SU-DHL-6 (cell line): ENCODE data around the gene HRAS.
A peak's percentile ranks its signal among the peaks of the same experiment; 100 is the strongest.

ENCODE experiments used
- H2AFZ ChIP-seq: fragments of 200-600 bp; sonication (generic); 2 replicates; pipeline ENCODE4 v1.6.1; 2014; ENCODE audit warnings: low read depth, mild to moderate bottlenecking, moderate library complexity, mixed read lengths, antibody characterized with exemption, low read length; ENCODE audit not compliant: severe bottlenecking
- H3F3A ChIP-seq: fragments of 200-600 bp; shearing (Covaris generic); 2 replicates; pipeline ENCODE4 v1.6.0; 2016; ENCODE audit warnings: antibody characterized with exemption, mild to moderate bottlenecking; ENCODE audit not compliant: insufficient read depth
- H3K27ac ChIP-seq: fragments of 200-600 bp; sonication (generic); 2 replicates; pipeline ENCODE4 v1.5.1; 2016; ENCODE audit warnings: low read depth, mild to moderate bottlenecking, low read length, moderate library complexity, mixed read lengths
- H3K27me3 ChIP-seq: fragments of 200-600 bp; sonication (generic), shearing (Covaris generic); 2 replicates; pipeline ENCODE4 v1.6.0; 2014; ENCODE audit warnings: mild to moderate bottlenecking, low read length
- H3K36me3 ChIP-seq: fragments of 200-600 bp; sonication (generic); 2 replicates; pipeline ENCODE4 v1.6.1; 2014; ENCODE audit warnings: mild to moderate bottlenecking, low read length, mixed read lengths
- H3K4me2 ChIP-seq: fragments of 300-600, 200-600 bp; shearing (Covaris generic), sonication (generic); 2 replicates; pipeline ENCODE4 v1.6.0; 2014; ENCODE audit warnings: low read length, low read depth, mild to moderate bottlenecking; ENCODE audit not compliant: poor library complexity, severe bottlenecking
- H3K4me3 ChIP-seq: fragments of 200-600 bp; sonication (generic); 2 replicates; pipeline ENCODE4 v1.5.1; 2014; ENCODE audit warnings: antibody characterized with exemption, low read length, mild to moderate bottlenecking, mixed read lengths; ENCODE audit not compliant: insufficient read depth, poor library complexity, severe bottlenecking
- H3K79me2 ChIP-seq: fragments of 200-600 bp; sonication (generic); 2 replicates; pipeline ENCODE4 v1.6.1; 2014; ENCODE audit warnings: mild to moderate bottlenecking, low read length, moderate library complexity; ENCODE audit not compliant: insufficient read depth
- H3K9ac ChIP-seq: fragments of 200-600 bp; sonication (generic); 2 replicates; pipeline ENCODE4 v1.7.0; 2014; ENCODE audit warnings: mild to moderate bottlenecking, low read length
- H3K9me2 ChIP-seq: fragments of 200-600 bp; sonication (generic); replicated peaks from 2 replicates; pipeline ENCODE4 v1.6.1; 2014; ENCODE audit warnings: low read length; ENCODE audit not compliant: insufficient read depth
- H3K9me3 ChIP-seq: fragments of 200-600 bp; sonication (generic); 2 replicates; pipeline ENCODE4 v1.6.1; 2014; ENCODE audit warnings: low read length, mixed read lengths; ENCODE audit not compliant: insufficient read depth
- H4K20me1 ChIP-seq: fragments of 200-600 bp; sonication (generic); 2 replicates; pipeline ENCODE4 v1.6.1; 2014; ENCODE audit warnings: low read depth, mild to moderate bottlenecking, antibody characterized with exemption, low read length, moderate library complexity, mixed read lengths
- EZH2phosphoT487 ChIP-seq: fragments of 200-600 bp; sonication (generic), shearing (Covaris generic); conservative IDR thresholded peaks from 2 replicates; pipeline ENCODE4 v1.6.1; 2018; ENCODE audit warnings: mild to moderate bottlenecking, antibody characterized with exemption, low read length, moderate library complexity, mixed read lengths
- TF ChIP-seq, protein P1 (sequence below): fragments of 200-600 bp; sonication (generic); IDR thresholded peaks from one replicate; pipeline ENCODE4 v1.5.1; 2017; ENCODE audit warnings: antibody characterized with exemption, mild to moderate bottlenecking, low read length, moderate library complexity; ENCODE audit not compliant: insufficient read depth, poor library complexity, severe bottlenecking

HRAS gene

DNA sequence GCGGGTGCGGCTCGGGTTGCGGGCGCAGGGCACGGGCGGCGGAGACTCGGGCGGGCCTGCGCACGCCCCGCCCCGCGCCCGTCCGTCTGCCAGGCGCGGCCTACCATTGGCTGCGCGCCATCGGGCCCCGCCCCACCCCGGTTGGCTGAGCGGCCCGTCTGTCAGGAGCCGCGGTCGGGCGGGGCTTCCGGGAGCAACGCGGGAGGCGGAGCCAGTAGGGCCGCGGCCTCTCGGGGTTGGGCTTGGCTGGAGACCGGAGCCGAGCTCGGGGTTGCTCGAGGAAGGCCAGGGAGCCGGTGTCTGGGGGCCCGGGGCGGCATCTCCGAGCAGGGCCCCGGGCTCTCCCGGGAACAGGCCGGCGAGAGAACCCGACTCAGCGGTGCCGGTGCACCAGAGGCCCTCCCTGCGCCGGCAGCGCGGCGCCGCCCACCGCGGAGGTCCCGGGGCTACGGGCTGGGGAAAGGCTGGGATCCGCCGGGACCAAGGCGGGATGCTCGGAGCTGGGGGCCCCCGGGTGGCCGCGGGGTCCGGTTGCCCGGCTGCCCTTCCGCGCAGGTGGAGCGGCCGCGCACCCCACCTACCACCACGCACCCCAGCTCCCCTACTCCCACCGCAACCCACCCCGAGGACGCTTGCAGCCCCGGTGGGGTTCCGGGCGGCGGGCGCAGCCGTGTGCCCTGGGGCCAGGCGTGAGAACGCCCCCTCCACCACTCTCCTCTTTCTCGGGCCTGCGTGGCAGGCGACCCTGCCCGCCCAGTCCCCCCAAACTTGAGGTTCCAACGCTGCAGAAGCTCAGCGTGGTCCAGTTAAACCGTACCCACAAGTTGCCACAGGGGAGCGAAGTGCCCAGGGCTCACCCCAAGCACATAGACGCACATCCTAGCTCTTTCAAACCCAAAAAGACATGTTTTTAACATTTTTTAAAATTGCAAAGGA lies at the start of gene HRAS:
HRAS (minus strand) TSS at position 58 of the 936 bp plus-strand sequence.
- TF ChIP-seq, protein P1, sequence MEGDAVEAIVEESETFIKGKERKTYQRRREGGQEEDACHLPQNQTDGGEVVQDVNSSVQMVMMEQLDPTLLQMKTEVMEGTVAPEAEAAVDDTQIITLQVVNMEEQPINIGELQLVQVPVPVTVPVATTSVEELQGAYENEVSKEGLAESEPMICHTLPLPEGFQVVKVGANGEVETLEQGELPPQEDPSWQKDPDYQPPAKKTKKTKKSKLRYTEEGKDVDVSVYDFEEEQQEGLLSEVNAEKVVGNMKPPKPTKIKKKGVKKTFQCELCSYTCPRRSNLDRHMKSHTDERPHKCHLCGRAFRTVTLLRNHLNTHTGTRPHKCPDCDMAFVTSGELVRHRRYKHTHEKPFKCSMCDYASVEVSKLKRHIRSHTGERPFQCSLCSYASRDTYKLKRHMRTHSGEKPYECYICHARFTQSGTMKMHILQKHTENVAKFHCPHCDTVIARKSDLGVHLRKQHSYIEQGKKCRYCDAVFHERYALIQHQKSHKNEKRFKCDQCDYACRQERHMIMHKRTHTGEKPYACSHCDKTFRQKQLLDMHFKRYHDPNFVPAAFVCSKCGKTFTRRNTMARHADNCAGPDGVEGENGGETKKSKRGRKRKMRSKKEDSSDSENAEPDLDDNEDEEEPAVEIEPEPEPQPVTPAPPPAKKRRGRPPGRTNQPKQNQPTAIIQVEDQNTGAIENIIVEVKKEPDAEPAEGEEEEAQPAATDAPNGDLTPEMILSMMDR, result no peak
- H3K27ac ChIP-seq, result peak within 1 kb of the TSS; percentile 90
- H3K9me3 ChIP-seq, result no peaks in the 10 kb centered on the region
- no peaks in the 10 kb centered on the region for H3K9me2 ChIP-seq
- H3K27me3 ChIP-seq, result no peaks in the 10 kb centered on the region
- peaks cover 11% of the 10 kb centered on the region for H3F3A ChIP-seq
- peak within 1 kb of the TSS; percentile 73 for H3K4me2 ChIP-seq
- H3K4me3 ChIP-seq, result peak within 1 kb of the TSS; percentile 73
- H4K20me1 ChIP-seq, result no peaks in the 10 kb centered on the region
- peak within 1 kb of the TSS; percentile 78 for H3K9ac ChIP-seq
- peak within 1 kb of the TSS; percentile 55 for H2AFZ ChIP-seq
- H3K36me3 ChIP-seq, result no peaks in the 10 kb centered on the region
- H3K79me2 ChIP-seq, result peaks cover 12% of the 10 kb centered on the region

DNA sequence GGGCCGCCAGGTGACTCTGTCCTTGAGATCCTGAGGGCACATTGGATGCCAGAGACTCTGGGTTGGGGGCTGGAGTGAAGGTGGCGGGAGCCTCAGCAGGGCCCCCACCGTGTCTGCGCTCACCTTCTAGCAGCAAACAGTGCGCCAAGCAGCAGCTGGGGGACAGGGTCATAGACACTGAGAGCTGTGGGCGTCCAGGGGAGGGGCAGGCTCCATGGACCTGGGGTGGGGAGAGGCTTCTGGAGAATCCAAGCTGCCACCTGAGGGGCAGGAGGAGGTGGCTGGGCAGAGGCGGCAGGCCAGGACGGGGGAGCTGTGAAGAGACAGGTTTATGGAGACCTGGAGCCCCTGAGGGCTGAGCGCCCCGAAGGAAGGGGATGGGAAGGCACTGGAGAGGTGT lies 48.9 kb upstream of the HRAS start:
- H3F3A ChIP-seq, result no peaks in the 10 kb centered on the region
- H3K9me3 ChIP-seq, result no peaks in the 10 kb centered on the region
- no peak overlapping the region for H3K9ac ChIP-seq
- H3K36me3 ChIP-seq, result 0 out of 2 replicates have a peak, but pooled peaks cover 5% of the 10 kb centered on the region
- H3K4me2 ChIP-seq, result no peak overlapping the region
- no peaks in the 10 kb centered on the region for H3K9me2 ChIP-seq
- H3K4me3 ChIP-seq, result no peak overlapping the region
- H4K20me1 ChIP-seq, result peaks cover 11% of the 10 kb centered on the region; the same call in 1 of the 2 replicates
- H3K27ac ChIP-seq, result no peak overlapping the region
- H3K79me2 ChIP-seq, result peaks cover 30% of the 10 kb centered on the region
- no peak overlapping the region for H2AFZ ChIP-seq
- no peak for TF ChIP-seq EZH2phosphoT487
- TF ChIP-seq, protein P1, result no peak
- no peaks in the 10 kb centered on the region for H3K27me3 ChIP-seq

DNA sequence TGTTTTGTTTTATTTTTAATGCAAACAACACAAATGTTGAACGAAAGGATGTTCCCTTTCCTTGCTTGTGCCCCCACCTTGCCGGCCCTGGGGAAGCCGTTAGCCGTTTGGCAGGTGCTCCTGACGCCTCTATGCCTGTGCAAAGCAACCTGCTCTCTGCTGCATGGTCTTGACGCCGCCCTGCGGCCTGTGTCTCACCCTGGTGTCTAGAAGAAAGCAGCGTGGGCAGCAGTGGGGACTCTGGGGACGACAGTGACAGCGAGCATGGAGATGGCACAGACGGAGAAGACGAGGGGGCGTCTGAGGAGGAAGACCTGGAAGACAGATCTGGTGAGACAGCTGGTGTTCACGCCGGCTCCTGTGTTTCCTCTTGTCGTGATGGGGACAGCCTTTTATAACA lies 46.4 kb upstream of the HRAS start:
- Histone ChIP-seq H3K9me3 (no peaks in the 10 kb centered on the region), H3F3A (no peaks in the 10 kb centered on the region), H3K27ac (no peak overlapping the region), H3K27me3 (no peaks in the 10 kb centered on the region), H2AFZ (no peak overlapping the region), H4K20me1 (peaks cover 27% of the 10 kb centered on the region; the same call in 1 of the 2 replicates), H3K79me2 (peaks cover 56% of the 10 kb centered on the region), H3K4me3 (no peak overlapping the region), H3K4me2 (no peak overlapping the region), H3K9ac (no peak overlapping the region), H3K36me3 (no peaks in the 10 kb centered on the region), H3K9me2 (no peaks in the 10 kb centered on the region)
- no peak for TF ChIP-seq EZH2phosphoT487

DNA sequence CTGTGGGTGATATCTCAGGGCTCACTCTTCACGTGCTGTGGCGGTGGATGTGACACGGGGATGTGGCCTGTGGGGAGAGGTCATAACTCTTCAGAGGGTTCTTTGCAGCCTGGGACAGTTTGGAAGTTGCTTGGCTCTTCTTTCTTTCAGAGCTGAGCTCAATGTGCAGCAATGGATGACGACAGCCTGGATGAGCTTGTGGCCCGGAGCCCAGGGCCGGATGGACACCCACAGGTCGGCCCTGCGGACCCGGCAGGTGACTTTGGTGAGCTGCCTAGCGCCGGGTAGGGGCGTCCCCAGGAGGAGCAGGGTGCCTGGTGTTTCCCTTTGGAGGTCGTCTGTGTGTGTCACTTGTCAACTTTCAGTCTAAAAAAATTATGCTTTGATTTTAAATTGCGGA lies 46.0 kb upstream of the HRAS start:
- Histone ChIP-seq H3K4me2 (no peak overlapping the region), H3K36me3 (no peaks in the 10 kb centered on the region), H3K9me3 (no peaks in the 10 kb centered on the region), H3K27me3 (no peaks in the 10 kb centered on the region), H3K27ac (no peak overlapping the region), H3K9me2 (no peaks in the 10 kb centered on the region), H4K20me1 (peaks cover 27% of the 10 kb centered on the region; the same call in 1 of the 2 replicates), H2AFZ (no peak overlapping the region), H3K4me3 (no peak overlapping the region), H3K79me2 (peaks cover 56% of the 10 kb centered on the region), H3F3A (no peaks in the 10 kb centered on the region), H3K9ac (no peak overlapping the region)
- TF ChIP-seq EZH2phosphoT487, result no peak
- TF ChIP-seq, protein P1, result no peak
